A549 (cell line): ENCODE results near the gene SLC6A18. TPM values are rescaled to one million over a fixed set of nuclear protein-coding genes. Genes with fewer than 3 reads are reported as not detected.

Source experiments
- ATAC-seq, 2 experiments: fragments of 200-7000 bp in 1 of 2; fragments of >200 bp in 1 of 2; cut with Nextera tagmentation in 1 of 2; cut with Tn5 transposase in 1 of 2; 3 replicates each; pipeline versions ENCODE4 v1.8.0 to v1.9.1; 2018 to 2020; ENCODE audit warnings: mild to moderate bottlenecking in 1 of 2, moderate library complexity in 1 of 2
- CTCF ChIA-PET: fragments of 300-600 bp; sonication (Branson Sonifier 250); formaldehyde crosslinking; extraction: SDS; loops from one replicate; lab custom pipeline; 2021; ENCODE audit warnings: antibody characterized with exemption, inconsistent platforms; lab: Yijun Ruan, JAX
- POLR2A ChIA-PET: fragments of 350-600 bp; formaldehyde crosslinking; extraction: SDS; loops from one replicate; lab custom pipeline; 2021; ENCODE audit warnings: antibody characterized with exemption, inconsistent platforms; lab: Yijun Ruan, JAX
- DNase-seq, 2 experiments: peaks; one replicate each; pipeline versions ENCODE4 v3.0.0 to v3.0.0-alpha.2; 2011 to 2016; ENCODE audit warnings: low read depth in 1 of 2, low spot score in 1 of 2
- FAIRE-seq: peaks from 2 replicates; lab custom pipeline; 2011; peaks lifted over from hg19 to GRCh38; lab: Jason Lieb, UNC
- H3K27ac ChIP-seq, 2 experiments: fragments of >200 bp; sonication (Bioruptor Twin); formaldehyde crosslinking; 3 replicates each; pipeline ENCODE4 v1.5.1; 2016 to 2017
- H3K4me1 ChIP-seq: fragments of >200 bp; sonication (Bioruptor Twin); formaldehyde crosslinking; 3 replicates; pipeline ENCODE4 v1.6.1; 2016
- H3K4me2 ChIP-seq: fragments of >200 bp; sonication (Bioruptor Twin); formaldehyde crosslinking; 3 replicates; pipeline ENCODE4 v1.6.1; 2016
- H3K4me3 ChIP-seq: fragments of >200 bp; sonication (Bioruptor Twin); formaldehyde crosslinking; 3 replicates; pipeline ENCODE4 v1.5.1; 2016
- H3K9me3 ChIP-seq: fragments of >200 bp; sonication (Bioruptor Twin); formaldehyde crosslinking; 3 replicates; pipeline ENCODE4 v1.6.1; 2016
- BHLHE40 ChIP-seq: IDR thresholded peaks from 2 replicates; pipeline ENCODE4 v1.6.1; 2012; ENCODE audit warnings: low read depth, low read length, inconsistent platforms
- CBX2 ChIP-seq: fragments of 200-600 bp; sonication (generic); IDR thresholded peaks from 2 replicates; pipeline ENCODE4 v1.6.1; 2016; ENCODE audit warnings: low read depth, mild to moderate bottlenecking, borderline replicate concordance
- CHD2 ChIP-seq: fragments of 150-350 bp; IDR thresholded peaks from 2 replicates; pipeline ENCODE4 v1.6.1; 2014; ENCODE audit warnings: low read length; ENCODE audit not compliant: partially characterized antibody
- CTCF ChIP-seq: fragments of >200 bp; sonication (Bioruptor Twin); formaldehyde crosslinking; IDR thresholded peaks from 3 replicates; pipeline ENCODE4 v1.5.1; 2016
- EHF ChIP-seq: fragments of 250-450 bp; sonication (Bioruptor Pico); IDR thresholded peaks from 2 replicates; pipeline ENCODE4 v1.5.0; 2020; ENCODE audit warnings: mild to moderate bottlenecking
- EP300 ChIP-seq, 2 experiments: fragments of >200 bp; sonication (Bioruptor Twin); formaldehyde crosslinking; IDR thresholded peaks; 2 replicates in 1 of 2; 3 replicates in 1 of 2; pipeline ENCODE4 v1.6.1; 2016 to 2017
- ESRRA ChIP-seq: fragments of 150-350 bp; IDR thresholded peaks from 2 replicates; pipeline ENCODE4 v1.6.1; 2014; ENCODE audit warnings: mild to moderate bottlenecking, low read length, borderline replicate concordance
- FOSL2 ChIP-seq, 2 experiments: fragments of 450-650 bp in 1 of 2; fragments of >200 bp in 1 of 2; sonication (Bioruptor Twin) in 1 of 2; formaldehyde crosslinking; IDR thresholded peaks; 2 replicates each; pipeline versions ENCODE4 v1.5.0 to v1.6.1; 2016 to 2020; ENCODE audit warnings: mild to moderate bottlenecking in 1 of 2, moderate library complexity in 1 of 2
- FOXS1 ChIP-seq: fragments of 250-450 bp; sonication (Bioruptor Pico); IDR thresholded peaks from 2 replicates; pipeline ENCODE4 v1.5.0; 2020; ENCODE audit warnings: mild to moderate bottlenecking, moderate library complexity
- JUN ChIP-seq, 2 experiments: fragments of >200 bp; sonication (Bioruptor Twin); formaldehyde crosslinking; IDR thresholded peaks; 2 replicates in 1 of 2; 3 replicates in 1 of 2; pipeline ENCODE4 v1.6.1; 2016 to 2017
- MAZ ChIP-seq: fragments of 150-350 bp; IDR thresholded peaks from 2 replicates; pipeline ENCODE4 v1.6.1; 2014; ENCODE audit warnings: antibody characterized with exemption, low read depth, low read length, borderline replicate concordance
- NPAS2 ChIP-seq: fragments of 250-450 bp; sonication (Bioruptor Pico); IDR thresholded peaks from 2 replicates; pipeline ENCODE4 v1.8.0; 2022; ENCODE audit warnings: mild to moderate bottlenecking, moderate library complexity, borderline replicate concordance
- RAD21 ChIP-seq, 2 experiments: fragments of >200 bp in 1 of 2; sonication (Bioruptor Twin) in 1 of 2; formaldehyde crosslinking in 1 of 2; IDR thresholded peaks in 1 of 2; conservative IDR thresholded peaks in 1 of 2; 2 replicates in 1 of 2; 3 replicates in 1 of 2; pipeline ENCODE4 v1.6.1; 2012 to 2018; ENCODE audit warnings: inconsistent platforms in 1 of 2
- RARB ChIP-seq: fragments of 250-450 bp; sonication (Bioruptor Pico); IDR thresholded peaks from 2 replicates; pipeline ENCODE4 v1.8.0; 2021; ENCODE audit warnings: mild to moderate bottlenecking, moderate library complexity
- RCOR1 ChIP-seq: fragments of 150-350 bp; IDR thresholded peaks from 2 replicates; pipeline ENCODE4 v1.6.1; 2014; ENCODE audit warnings: antibody characterized with exemption, low read length, low read depth
- RNF2 ChIP-seq: fragments of 200-600 bp; sonication (generic); IDR thresholded peaks from 2 replicates; pipeline ENCODE4 v1.6.1; 2016; ENCODE audit warnings: low read depth, mild to moderate bottlenecking, antibody characterized with exemption, moderate library complexity, borderline replicate concordance
- SREBF2 ChIP-seq: fragments of 450-650 bp; IDR thresholded peaks from 2 replicates; pipeline ENCODE4 v1.6.1; 2014; ENCODE audit warnings: mild to moderate bottlenecking, moderate library complexity
- ZNF302 ChIP-seq: fragments of 250-450 bp; sonication (Bioruptor Pico); IDR thresholded peaks from 2 replicates; pipeline ENCODE4 v1.9.0; 2021; ENCODE audit warnings: inconsistent platforms, mild to moderate bottlenecking, moderate library complexity
- ZSCAN20 ChIP-seq: fragments of 250-450 bp; sonication (Bioruptor Pico); IDR thresholded peaks from 2 replicates; pipeline ENCODE4 v1.8.0; 2022; ENCODE audit warnings: mild to moderate bottlenecking, moderate library complexity
- WGBS: methylation state at CpG from one replicate; pipeline ENCODE4 v1.1.6; 2017; ENCODE audit errors: missing lambda C conversion rate; 5-methylcytosine and 5-hydroxymethylcytosine counted together
- polyA plus RNA-seq, 4 experiments: library from polyadenylated mRNA; depleted of rRNA in 3 of 4; stranded (reverse); fragments of >200 nt; fragmentation: RNase III in 1 of 4; extraction: RNeasy Plus Mini Kit Qiagen cat#74134 plus additional on column Dnase treatment in 1 of 4; gene quantifications; 2 replicates in 3 of 4; 3 replicates in 1 of 4; pipeline ENCODE4 v1.2.3, GENCODE V29; 2011 to 2017

Gene SLC6A18
- polyA plus RNA-seq, 2 of the 4 experiments (the other 2 are of a cell fraction) = not detected

GRCh38 chr5:1182633-1183423 is 42.4 kb upstream of the SLC6A18 start:
- DNase-seq (no peak), ATAC-seq (no peak; a peak in 1 of 6 replicates), FAIRE-seq (no peak)
- CTCF ChIA-PET = interaction anchor here (1.0 to 7.4 kb wide), 5 partner anchors 9 to 259 kb away, joined by 3 to 91 read pairs (median 9); no protein-coding TSS in a partner anchor
- H3K27ac ChIP-seq = no peak overlapping the region
- POLR2A ChIA-PET = no interaction called here
- no peaks in the 10 kb centered on the region for H3K4me1 ChIP-seq
- WGBS = 65% methylated on average over 29 of the region's 31 CpGs
- no peak overlapping the region for H3K4me2 ChIP-seq
- no peaks in the 10 kb centered on the region for H3K9me3 ChIP-seq
- no peak for TF ChIP-seq RAD21 (conservative IDR thresholded peaks at IDR 0.05 in 1 of 2, IDR thresholded peaks at IDR 0.05 in 1 of 2)
- no peak overlapping the region for H3K4me3 ChIP-seq

GRCh38 chr5:1183424-1184162 is 41.6 kb upstream of the SLC6A18 start:
- ChIA-PET CTCF (interaction anchor here (1.0 to 7.4 kb wide), 5 partner anchors 10 to 260 kb away, joined by 3 to 91 read pairs (median 9); no protein-coding TSS in a partner anchor), POLR2A (no interaction called here)
- ATAC-seq = no peak; a peak in 1 of 6 replicates
- Histone ChIP-seq H3K4me3 (no peak overlapping the region), H3K9me3 (no peaks in the 10 kb centered on the region), H3K27ac (no peak overlapping the region), H3K4me2 (no peak overlapping the region), H3K4me1 (no peaks in the 10 kb centered on the region)
- no peak for DNase-seq
- TF ChIP-seq CTCF (no peak), FOXS1 (CRISPR knock-in tag) (no peak), MAZ (no peak)
- 61% methylated on average over 10 of the region's 18 CpGs for WGBS
- no peak for FAIRE-seq

GRCh38 chr5:1184163-1184470 is 41.1 kb upstream of the SLC6A18 start:
- Histone ChIP-seq H3K27ac (no peak overlapping the region), H3K4me2 (no peak overlapping the region), H3K9me3 (no peaks in the 10 kb centered on the region), H3K4me1 (no peaks in the 10 kb centered on the region), H3K4me3 (no peak overlapping the region)
- ATAC-seq = no peak
- no peak for FAIRE-seq
- TF ChIP-seq CHD2 (no peak), RARB (CRISPR knock-in tag) (no peak), RAD21 (conservative IDR thresholded peaks at IDR 0.05 in 1 of 2, IDR thresholded peaks at IDR 0.05 in 1 of 2) (no peak), FOSL2 (IDR thresholded peaks at IDR 0.05) (no peak), FOSL2 (CRISPR knock-in tag; IDR thresholded peaks at IDR 0.05) (no peak), EP300 (IDR thresholded peaks at IDR 0.05) (no peak), SREBF2 (no peak), EHF (CRISPR knock-in tag) (no peak), BHLHE40 (no peak), JUN (IDR thresholded peaks at IDR 0.05) (no peak), CBX2 (no peak), RCOR1 (no peak), ZSCAN20 (CRISPR knock-in tag) (no peak), RNF2 (no peak), ESRRA (no peak), ZNF302 (CRISPR knock-in tag) (no peak), NPAS2 (no peak)
- DNase-seq = no peak
- 82% methylated on average over 8 of the region's 8 CpGs for WGBS
- CTCF ChIA-PET = interaction anchor here (1.5 to 7.4 kb wide), 5 partner anchors 10 to 461 kb away, joined by 3 to 91 read pairs (median 9); no protein-coding TSS in a partner anchor
- POLR2A ChIA-PET = no interaction called here
